ENCODE results near the gene EMC7. TPM values are rescaled to one million over a fixed set of nuclear protein-coding genes. Genes with fewer than 3 reads are reported as not detected.
"Not testable (repeated sequence)": the region's sequence is repeated elsewhere in the genome, so short reads cannot be mapped to it uniquely, and the experiment has no call there.

The EMC7 gene
- 100 to 1,000 TPM in 1 of 3 donors, 10 to 100 TPM in 2; 98.2 to 105 (median 99.1) TPM for polyA plus RNA-seq (ENCODE audit: insufficient read length in 3 of 3)

GRCh38 chr15:34101366-34102174 is at the start of gene EMC7, which contains the start of gene PGBD4:
TSS of gene EMC7 (minus strand) at chr15:34101862. CDS start at chr15:34101839, 23 bp downstream.
TSS of gene PGBD4 (plus strand) at chr15:34102083. CDS start at chr15:34102532, 449 bp downstream.
- peak; percentile 95 to 98 (median 97) for DNase-seq (ENCODE audit: low read depth in 3 of 3, low spot score in 2 of 3)

GRCh38 chr15:34147371-34148140 is 45.9 kb upstream of the EMC7 start:
- no peak for DNase-seq (ENCODE audit: low read depth in 3 of 3, low spot score in 2 of 3)

GRCh38 chr15:34133511-34133910 is 31.8 kb upstream of the EMC7 start:
- no peak for DNase-seq (ENCODE audit: low read depth in 3 of 3, low spot score in 2 of 3)

GRCh38 chr15:34132881-34133280 is 31.2 kb upstream of the EMC7 start:
- no peak for DNase-seq (ENCODE audit: low read depth in 3 of 3, low spot score in 2 of 3)

- DNase-seq (ENCODE audit: low read depth in 3 of 3, low spot score in 2 of 3): no peak
Measured at GRCh38 chr15:34128898-34129297, 27.2 kb upstream of the EMC7 start.

- DNase-seq (ENCODE audit: low read depth in 3 of 3, low spot score in 2 of 3): no peak
Measured at GRCh38 chr15:34126522-34126921, 24.9 kb upstream of the EMC7 start.

GRCh38 chr15:34125945-34126344 is 24.3 kb upstream of the EMC7 start:
- no peak for DNase-seq (ENCODE audit: low read depth in 3 of 3, low spot score in 2 of 3)

- no peak for DNase-seq (ENCODE audit: low read depth in 3 of 3, low spot score in 2 of 3)
Measured at GRCh38 chr15:34124651-34125050, 23.0 kb upstream of the EMC7 start.

- DNase-seq (ENCODE audit: low read depth in 3 of 3, low spot score in 2 of 3): no peak
Measured at GRCh38 chr15:34122771-34123183, 21.1 kb upstream of the EMC7 start.

- DNase-seq (ENCODE audit: low read depth in 3 of 3, low spot score in 2 of 3): not testable (repeated sequence)
Measured at GRCh38 chr15:34121786-34122185, 20.1 kb upstream of the EMC7 start.

GRCh38 chr15:34120420-34120819 is 18.8 kb upstream of the EMC7 start:
- not testable (repeated sequence) for DNase-seq (ENCODE audit: low read depth in 3 of 3, low spot score in 2 of 3)

GRCh38 chr15:34119291-34119690 is 17.6 kb upstream of the EMC7 start:
- DNase-seq (ENCODE audit: low read depth in 3 of 3, low spot score in 2 of 3): no peak

- DNase-seq (ENCODE audit: low read depth in 3 of 3, low spot score in 2 of 3): no peak
Measured at GRCh38 chr15:34116620-34117019, 15.0 kb upstream of the EMC7 start.

GRCh38 chr15:34114739-34115138 is 13.1 kb upstream of the EMC7 start:
- no peak for DNase-seq (ENCODE audit: low read depth in 3 of 3, low spot score in 2 of 3)

GRCh38 chr15:34114215-34114614 is 12.6 kb upstream of the EMC7 start:
- DNase-seq (ENCODE audit: low read depth in 3 of 3, low spot score in 2 of 3): no peak

GRCh38 chr15:34111488-34111887 is 9.8 kb upstream of the EMC7 start:
- no peak for DNase-seq (ENCODE audit: low read depth in 3 of 3, low spot score in 2 of 3)

- DNase-seq (ENCODE audit: low read depth in 3 of 3, low spot score in 2 of 3): peak in 1 of 3 donors; percentile 27
Measured at GRCh38 chr15:34109797-34110663, 8.4 kb upstream of the EMC7 start.

- DNase-seq (ENCODE audit: low read depth in 3 of 3, low spot score in 2 of 3): no peak
Measured at GRCh38 chr15:34107315-34107714, 5.7 kb upstream of the EMC7 start.

- no peak for DNase-seq (ENCODE audit: low read depth in 3 of 3, low spot score in 2 of 3)
Measured at GRCh38 chr15:34106423-34106822, 4.8 kb upstream of the EMC7 start.

GRCh38 chr15:34102175-34102925 is 688 bp upstream of the EMC7 start:
- DNase-seq (ENCODE audit: low read depth in 3 of 3, low spot score in 2 of 3): no peak

Measured in right renal cortex interstitium (tissue), 3 donors.